ENCODE measurements around the gene DLG2.

DNA sequence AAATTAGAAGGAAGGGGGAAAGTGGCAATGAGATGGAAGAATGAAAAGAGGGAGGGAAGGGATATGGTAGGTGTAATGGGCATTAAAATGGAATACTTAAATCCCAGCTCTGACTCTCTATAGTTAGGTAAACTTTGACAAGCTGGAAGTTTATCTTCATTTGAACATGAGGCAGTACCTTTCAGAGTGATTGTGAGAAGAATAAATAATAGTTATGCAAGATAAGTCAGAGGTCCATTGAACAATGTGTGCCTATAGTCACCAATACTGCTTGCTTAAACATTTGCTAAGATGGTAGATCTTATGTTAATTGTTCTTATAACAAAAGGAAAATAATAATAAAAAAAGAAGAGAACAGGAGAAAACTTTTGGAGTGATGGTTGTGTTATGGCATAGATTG, 1795.2 kb downstream of the DLG2 start:
- TF ChIP-seq CTCF (IDR thresholded peaks at IDR 0.05) (no peak), POLR2AphosphoS5 (IDR thresholded peaks at IDR 0.05) (no peak)
